OCI-LY7 (cell line): ENCODE measurements around the gene PAPSS1.

Experiments used
- EZH2phosphoT487 ChIP-seq: fragments of 200-600 bp; sonication (generic); IDR thresholded peaks from 2 replicates; pipeline ENCODE4 v1.6.1; 2018; ENCODE audit warnings: low read depth, borderline replicate concordance, mild to moderate bottlenecking, mixed run types, antibody characterized with exemption, low read length, moderate library complexity, mixed read lengths
- TF ChIP-seq, protein P1 (sequence below): fragments of 200-600 bp; sonication (generic); conservative IDR thresholded peaks from 2 replicates; pipeline ENCODE4 v1.5.1; 2014; ENCODE audit warnings: mild to moderate bottlenecking, antibody characterized with exemption, low read length, moderate library complexity, mixed read lengths

DNA sequence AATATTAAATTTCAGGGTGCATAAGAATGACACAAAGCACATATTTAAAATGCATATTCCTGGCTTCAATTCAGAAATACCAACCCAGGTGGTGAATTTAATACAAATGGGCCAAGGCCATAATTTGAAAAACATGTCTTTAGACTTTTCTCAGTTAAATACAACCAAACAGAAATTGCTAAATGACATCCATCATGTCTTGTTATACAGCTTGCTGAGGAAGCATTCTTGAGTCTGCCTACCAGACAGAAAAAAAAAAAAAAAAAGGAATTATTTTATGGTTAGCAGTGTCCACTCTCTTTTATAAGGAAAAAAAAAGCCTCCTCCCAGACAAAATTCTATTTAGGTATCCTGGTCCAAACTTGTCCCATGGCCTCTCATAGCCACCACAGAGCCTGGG lies 119.1 kb downstream of the PAPSS1 start:
- TF ChIP-seq, protein P1, sequence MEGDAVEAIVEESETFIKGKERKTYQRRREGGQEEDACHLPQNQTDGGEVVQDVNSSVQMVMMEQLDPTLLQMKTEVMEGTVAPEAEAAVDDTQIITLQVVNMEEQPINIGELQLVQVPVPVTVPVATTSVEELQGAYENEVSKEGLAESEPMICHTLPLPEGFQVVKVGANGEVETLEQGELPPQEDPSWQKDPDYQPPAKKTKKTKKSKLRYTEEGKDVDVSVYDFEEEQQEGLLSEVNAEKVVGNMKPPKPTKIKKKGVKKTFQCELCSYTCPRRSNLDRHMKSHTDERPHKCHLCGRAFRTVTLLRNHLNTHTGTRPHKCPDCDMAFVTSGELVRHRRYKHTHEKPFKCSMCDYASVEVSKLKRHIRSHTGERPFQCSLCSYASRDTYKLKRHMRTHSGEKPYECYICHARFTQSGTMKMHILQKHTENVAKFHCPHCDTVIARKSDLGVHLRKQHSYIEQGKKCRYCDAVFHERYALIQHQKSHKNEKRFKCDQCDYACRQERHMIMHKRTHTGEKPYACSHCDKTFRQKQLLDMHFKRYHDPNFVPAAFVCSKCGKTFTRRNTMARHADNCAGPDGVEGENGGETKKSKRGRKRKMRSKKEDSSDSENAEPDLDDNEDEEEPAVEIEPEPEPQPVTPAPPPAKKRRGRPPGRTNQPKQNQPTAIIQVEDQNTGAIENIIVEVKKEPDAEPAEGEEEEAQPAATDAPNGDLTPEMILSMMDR, result no peak
- TF ChIP-seq EZH2phosphoT487, result no peak
